B cell (primary cell): ENCODE data around the gene DYDC2. TPM values are rescaled to one million over a fixed set of nuclear protein-coding genes. Genes with fewer than 3 reads are reported as not detected.

Experiments
- ATAC-seq: fragments of 200-7000 bp; cut with Tn5 transposase; one replicate; pipeline ENCODE4 v1.10.0; 2021; ENCODE audit warnings: low read depth, mild to moderate bottlenecking, moderate number of reproducible peaks, moderate library complexity
- CTCF ChIA-PET: fragments of 350-600 bp; sonication (Branson Sonifier 250); formaldehyde crosslinking; loops from one replicate; lab custom pipeline; 2021; ENCODE audit warnings: antibody characterized with exemption, inconsistent platforms; lab: Charles Lee
- POLR2A ChIA-PET: fragments of 350-600 bp; sonication (Branson Sonifier 250); formaldehyde crosslinking; loops from one replicate; lab custom pipeline; 2021; ENCODE audit warnings: antibody characterized with exemption; lab: Charles Lee
- DNase-seq: peaks from one replicate; pipeline ENCODE4 v3.0.0; 2013
- H2AFZ ChIP-seq: 2 replicates; pipeline ENCODE4 v1.6.1; 2012; ENCODE audit warnings: mild to moderate bottlenecking, low read depth, low read length; ENCODE audit not compliant: insufficient read depth, poor library complexity, severe bottlenecking
- H3K27ac ChIP-seq, 2 donors: 1 replicate in 1 of 2; 2 replicates in 1 of 2; pipeline ENCODE4 v1.5.1; 2012 to 2013; ENCODE audit warnings: low read length in 2 of 2, mild to moderate bottlenecking in 2 of 2, moderate library complexity in 1 of 2
- H3K27me3 ChIP-seq, 4 experiments: fragments of 200-600 bp in 1 of 4; sonication (generic) in 1 of 4; replicated peaks in 1 of 4; 1 replicate in 2 of 4; 2 replicates in 2 of 4; pipeline versions ENCODE4 v1.6.1 to v1.7.0; 2013 to 2016; ENCODE audit warnings: low read length in 3 of 4, mild to moderate bottlenecking in 2 of 4, mixed read lengths in 1 of 4, moderate library complexity in 1 of 4; ENCODE audit not compliant: insufficient read depth in 4 of 4, control insufficient read depth in 3 of 4; ENCODE audit errors: control extremely low read depth in 1 of 4
- H3K36me3 ChIP-seq, 2 experiments: replicated peaks in 1 of 2; 1 replicate in 1 of 2; 2 replicates in 1 of 2; pipeline versions ENCODE4 v1.6.1 to v1.7.1; 2013; ENCODE audit warnings: low read length in 1 of 2; ENCODE audit not compliant: insufficient read depth in 2 of 2, control insufficient read depth in 1 of 2; ENCODE audit errors: control extremely low read depth in 1 of 2, extremely low read depth in 1 of 2
- H3K4me1 ChIP-seq, 2 donors: fragments of 200-600 bp in 1 of 2; sonication (generic) in 1 of 2; 1 replicate in 1 of 2; 2 replicates in 1 of 2; pipeline versions ENCODE4 v1.5.1 to v1.6.1; 2013 to 2017; ENCODE audit warnings: low read length in 2 of 2; ENCODE audit not compliant: control insufficient read depth in 2 of 2, insufficient read depth in 2 of 2
- H3K4me2 ChIP-seq: replicated peaks from 2 replicates; pipeline ENCODE3; 2012; ENCODE audit warnings: mild to moderate bottlenecking, low read depth, low read length; ENCODE audit not compliant: poor library complexity, severe bottlenecking
- H3K4me3 ChIP-seq, 5 experiments: fragments of 200-600 bp in 1 of 5; sonication (generic) in 1 of 5; 1 replicate in 3 of 5; 2 replicates in 2 of 5; pipeline versions ENCODE4 v1.5.1 to v1.7.0; 2011 to 2016; ENCODE audit warnings: low read length in 4 of 5, mild to moderate bottlenecking in 4 of 5, low read depth in 2 of 5, control low read depth in 1 of 5, moderate library complexity in 1 of 5; ENCODE audit not compliant: insufficient read depth in 1 of 5; ENCODE audit errors: control extremely low read depth in 1 of 5, extremely low read depth in 1 of 5
- H3K79me2 ChIP-seq: fragments of 200-600 bp; sonication (generic); one replicate; pipeline ENCODE4 v1.6.0; 2016; ENCODE audit warnings: low read length; ENCODE audit not compliant: control insufficient read depth, insufficient read depth
- H3K9ac ChIP-seq: fragments of 200-600 bp; sonication (generic); 2 replicates; pipeline ENCODE4 v1.6.1; 2017; ENCODE audit warnings: mild to moderate bottlenecking, low read length, moderate library complexity
- H3K9me3 ChIP-seq, 3 donors: one replicate each; pipeline versions ENCODE4 v1.6.1 to v1.7.1; 2013; ENCODE audit warnings: low read length in 2 of 3; ENCODE audit not compliant: control insufficient read depth in 2 of 3, insufficient read depth in 1 of 3; ENCODE audit errors: control extremely low read depth in 1 of 3
- H4K20me1 ChIP-seq: 2 replicates; pipeline ENCODE4 v1.6.0; 2012; ENCODE audit warnings: mild to moderate bottlenecking, low read length; ENCODE audit not compliant: insufficient read depth, control insufficient read depth, poor library complexity, severe bottlenecking
- H3K27ac Mint-ChIP-seq: one replicate; pipeline ENCODE4 v1.8.0; 2021; ENCODE audit warnings: mixed read lengths
- H3K27me3 Mint-ChIP-seq: one replicate; pipeline ENCODE4 v1.8.0; 2021; ENCODE audit warnings: mixed read lengths
- H3K4me1 Mint-ChIP-seq: one replicate; pipeline ENCODE4 v1.8.0; 2021; ENCODE audit warnings: mixed read lengths
- H3K4me3 Mint-ChIP-seq: one replicate; pipeline ENCODE4 v1.8.0; 2021; ENCODE audit warnings: mixed read lengths
- H3K9me3 Mint-ChIP-seq: one replicate; pipeline ENCODE4 v1.8.0; 2022; ENCODE audit warnings: mixed read lengths; ENCODE audit not compliant: insufficient read depth
- CTCF ChIP-seq: fragments of 200-600 bp; IDR thresholded peaks from one replicate; pipeline ENCODE4 v1.8.0; 2022; ENCODE audit warnings: antibody characterized with exemption, mild to moderate bottlenecking
- EZH2 ChIP-seq: IDR thresholded peaks from 2 replicates; pipeline ENCODE4 v1.6.1; 2012; ENCODE audit warnings: borderline replicate concordance, low read depth, mild to moderate bottlenecking, moderate library complexity, low read length; ENCODE audit not compliant: insufficient read depth, poor library complexity, severe bottlenecking
- WGBS: methylation state at CpG from one replicate; pipeline ENCODE4 v1.1.5; 2013; ENCODE audit warnings: missing lambda C conversion rate; ENCODE audit not compliant: insufficient coverage; 5-methylcytosine and 5-hydroxymethylcytosine counted together
- intact Hi-C: fragments of 100-400 bp; cut with micrococcal nuclease; formaldehyde crosslinking; loops from one replicate; pipeline ENCODE4 v1.10.0; 2022
- polyA plus RNA-seq: library from polyadenylated mRNA; depleted of rRNA; stranded (reverse); fragments of >200 nt; gene quantifications from 2 replicates; pipeline ENCODE4 v1.2.3, GENCODE V29; 2012
- total RNA-seq, 2 donors: library from RNA; stranded (reverse); fragments of 120-200 nt in 1 of 2; gene quantifications; 1 replicate in 1 of 2; 2 replicates in 1 of 2; pipeline versions ENCODE4 v1.2.3 to v1.2.4, GENCODE V29; 2013 to 2022

DYDC2 gene
- total and polyA plus RNA-seq, 2 donors (not counting 1 experiment from before 2014, with no cell fraction given), result not detected

GRCh38 chr10:80371467-80371866 lies 14.9 kb downstream of the DYDC2 start:
- Histone ChIP-seq H3K9me3 (peaks cover 0 to 13% (median 9%) of the 10 kb centered on the region in 3 donors), H3K4me2 (no peak overlapping the region), H3K27ac (no peak overlapping the region), H3K27me3 (no peaks in the 10 kb centered on the region), H4K20me1 (no peaks in the 10 kb centered on the region), H3K79me2 (no peaks in the 10 kb centered on the region), H2AFZ (no peak overlapping the region), H3K9ac (no peak overlapping the region), H3K36me3 (no peaks in the 10 kb centered on the region), H3K4me3 (no peak overlapping the region), H3K4me1 (no peaks in the 10 kb centered on the region)
- DNase-seq (no peak), ATAC-seq (no peak)
- WGBS, result 89% methylated on average over 6 of the region's 6 CpGs
- intact Hi-C loops, result no loop called here
- POLR2A ChIA-PET, result no interaction called here
- CTCF ChIA-PET, result no interaction called here
- Mint-ChIP-seq H3K27me3 (peaks cover 8% of the 10 kb centered on the region), H3K9me3 (peaks cover 8% of the 10 kb centered on the region), H3K4me3 (no peak overlapping the region), H3K27ac (no peak overlapping the region), H3K4me1 (no peaks in the 10 kb centered on the region)
- TF ChIP-seq EZH2 (no peak), CTCF (no peak)

- CTCF ChIA-PET, result interaction anchor here (3.8 kb wide), 1 partner anchor 132 kb away, joined by 16 read pairs; no protein-coding TSS in a partner anchor
- H3K9ac ChIP-seq, result no peak overlapping the region
- no peaks in the 10 kb centered on the region for H3K4me1 Mint-ChIP-seq
- H4K20me1 ChIP-seq, result no peaks in the 10 kb centered on the region
- H3K4me3 ChIP-seq, result no peak overlapping the region
- no peak overlapping the region for H3K4me3 Mint-ChIP-seq
- H3K4me1 ChIP-seq, result no peaks in the 10 kb centered on the region
- H3K9me3 Mint-ChIP-seq, result peaks cover 4% of the 10 kb centered on the region
- no peak overlapping the region for H3K27ac Mint-ChIP-seq
- intact Hi-C loops, result no loop called here
- H3K4me2 ChIP-seq, result no peak overlapping the region
- H3K79me2 ChIP-seq, result no peaks in the 10 kb centered on the region
- H3K27ac ChIP-seq, result no peak overlapping the region
- POLR2A ChIA-PET, result no interaction called here
- peaks cover 7% of the 10 kb centered on the region for H3K27me3 Mint-ChIP-seq
- H3K36me3 ChIP-seq, result no peaks in the 10 kb centered on the region
- ATAC-seq (no peak), DNase-seq (no peak)
- H2AFZ ChIP-seq, result no peak overlapping the region
- H3K9me3 ChIP-seq, result peaks cover 0 to 1% (median 0%) of the 10 kb centered on the region in 3 donors
- TF ChIP-seq CTCF, result no peak
- WGBS, result 95% methylated on average over 3 of the region's 5 CpGs
- no peaks in the 10 kb centered on the region for H3K27me3 ChIP-seq
Measured at GRCh38 chr10:80372675-80373074, 16.1 kb downstream of the DYDC2 start.
